ENCODE results near the gene CLP1. TPM values are rescaled to one million over a fixed set of nuclear protein-coding genes. Genes with fewer than 3 reads are reported as not detected.

The CLP1 gene
- total RNA-seq, 1 donor from 2014 or later, result 17.8 TPM

DNA sequence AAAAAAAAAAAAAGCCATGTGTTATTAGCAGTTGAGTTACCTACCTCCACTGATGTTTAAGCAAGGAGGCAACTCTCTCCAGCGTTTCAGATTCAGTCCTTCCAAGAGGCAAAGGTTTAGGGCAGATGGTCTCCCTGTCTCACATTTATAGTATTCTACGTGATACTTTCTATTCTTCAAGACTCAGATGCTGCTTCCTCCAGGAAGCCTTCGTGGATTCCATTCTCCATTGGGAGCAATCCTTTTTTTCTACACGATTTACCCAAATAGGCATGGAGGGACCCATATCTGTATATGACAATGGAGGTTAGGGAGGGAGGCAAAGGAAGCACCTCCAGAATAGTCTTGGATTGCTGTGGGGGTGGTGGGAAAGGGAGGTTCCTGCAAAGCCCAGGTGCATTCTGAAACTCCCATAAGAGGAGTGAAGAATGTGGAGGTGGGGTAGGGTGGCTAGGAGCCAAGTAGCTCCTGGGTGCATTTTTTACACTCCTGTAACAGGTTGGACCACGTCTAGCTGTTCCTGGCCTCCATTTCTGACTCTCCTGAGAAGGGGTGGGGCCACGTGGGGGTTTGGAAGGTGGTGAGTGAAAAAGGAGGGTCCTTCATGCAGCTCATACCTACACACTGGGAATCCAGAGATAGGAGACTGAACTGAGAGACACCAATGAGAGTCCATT is 24.0 kb upstream of the CLP1 start:
- no peak overlapping the region for H3K4me3 Mint-ChIP-seq
- H3K36me3 Mint-ChIP-seq (ENCODE audit: low read depth), result no peaks in the 10 kb centered on the region
- no peak for DNase-seq (ENCODE audit: low spot score)
- H3K9me3 Mint-ChIP-seq, result no peaks in the 10 kb centered on the region
- H3K27ac Mint-ChIP-seq, result no peak overlapping the region
- peaks cover 30% of the 10 kb centered on the region for H3K27me3 Mint-ChIP-seq (ENCODE audit: insufficient read depth)
- intact Hi-C loops (cut with micrococcal nuclease), result no loop called here
- peaks cover 6% of the 10 kb centered on the region for H3K4me1 Mint-ChIP-seq (ENCODE audit: low read depth)

GRCh38 chr11:57634311-57634710 is 23.3 kb upstream of the CLP1 start:
- Mint-ChIP-seq H3K9me3 (no peaks in the 10 kb centered on the region), H3K4me3 (no peak overlapping the region), H3K4me1 (ENCODE audit: low read depth) (peaks cover 13% of the 10 kb centered on the region), H3K27ac (no peak overlapping the region), H3K27me3 (ENCODE audit: insufficient read depth) (peaks cover 32% of the 10 kb centered on the region), H3K36me3 (ENCODE audit: low read depth) (no peaks in the 10 kb centered on the region)
- no peak for DNase-seq (ENCODE audit: low spot score)
- intact Hi-C loops (cut with micrococcal nuclease), result no loop called here

DNA sequence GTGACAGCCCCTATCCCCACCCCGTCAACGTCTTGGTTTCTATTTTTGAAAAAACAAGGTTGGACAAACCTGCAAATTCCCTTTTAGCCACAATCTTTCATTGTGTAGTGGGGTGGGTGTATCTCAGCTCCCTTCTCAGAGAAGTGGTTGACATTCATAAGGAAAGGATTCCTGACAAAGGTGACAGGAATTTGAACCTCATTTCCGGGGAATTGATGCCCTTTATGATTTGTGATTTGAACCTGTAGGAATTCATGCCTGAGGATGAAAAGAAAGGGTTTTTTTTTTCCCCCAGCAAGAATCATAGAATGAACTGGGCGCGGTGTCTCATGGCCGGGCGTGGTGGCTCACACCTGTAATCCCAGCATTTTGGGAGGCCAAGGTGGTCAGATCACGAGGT is 22.3 kb upstream of the CLP1 start:
- intact Hi-C loops (cut with micrococcal nuclease), result no loop called here
- peaks cover 32% of the 10 kb centered on the region for H3K27me3 Mint-ChIP-seq (ENCODE audit: insufficient read depth)
- no peak overlapping the region for H3K4me3 Mint-ChIP-seq

DNA sequence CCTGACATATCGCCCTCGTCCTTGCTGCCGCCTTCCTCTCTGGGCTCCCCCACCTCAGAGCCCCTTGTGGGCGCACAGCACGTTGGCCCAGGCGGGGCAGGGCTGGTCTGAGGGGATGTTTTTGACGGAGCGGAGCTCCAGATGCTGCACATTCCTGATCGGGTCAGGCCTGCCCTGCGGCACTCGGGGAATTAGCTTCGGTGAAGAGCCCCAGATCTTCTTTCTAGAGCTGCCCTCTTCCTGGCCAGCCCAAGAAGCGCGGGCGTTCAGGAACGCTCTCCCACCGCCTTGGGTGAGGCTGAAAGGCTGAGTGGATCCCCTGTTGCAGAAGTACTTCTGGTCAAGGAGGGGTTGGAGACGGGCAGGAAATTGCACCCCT is 19.9 kb upstream of the CLP1 start:
- peaks cover 24% of the 10 kb centered on the region for H3K27me3 Mint-ChIP-seq (ENCODE audit: insufficient read depth)
- DNase-seq (ENCODE audit: low spot score), result no peak
- H3K27ac Mint-ChIP-seq, result no peak overlapping the region
- H3K4me1 Mint-ChIP-seq (ENCODE audit: low read depth), result peaks cover 22% of the 10 kb centered on the region
- H3K9me3 Mint-ChIP-seq, result no peaks in the 10 kb centered on the region
- peak overlapping the region; percentile 91 for H3K4me3 Mint-ChIP-seq
- intact Hi-C loops (cut with micrococcal nuclease), result no loop called here
- H3K36me3 Mint-ChIP-seq (ENCODE audit: low read depth), result no peaks in the 10 kb centered on the region

More for the DNA sequence above, 22.3 kb upstream of the CLP1 start:
- Mint-ChIP-seq H3K4me1 (ENCODE audit: low read depth) (peaks cover 13% of the 10 kb centered on the region), H3K27ac (no peak overlapping the region), H3K9me3 (no peaks in the 10 kb centered on the region), H3K36me3 (ENCODE audit: low read depth) (no peaks in the 10 kb centered on the region)
- DNase-seq (ENCODE audit: low spot score), result no peak

- H3K4me1 Mint-ChIP-seq (ENCODE audit: low read depth), result peaks cover 22% of the 10 kb centered on the region
- DNase-seq (ENCODE audit: low spot score), result no peak
- no peaks in the 10 kb centered on the region for H3K9me3 Mint-ChIP-seq
- intact Hi-C loops (cut with micrococcal nuclease), result no loop called here
- H3K36me3 Mint-ChIP-seq (ENCODE audit: low read depth), result no peaks in the 10 kb centered on the region
- peak overlapping the region; percentile 91 for H3K4me3 Mint-ChIP-seq
- H3K27ac Mint-ChIP-seq, result peak overlapping the region; percentile 74
- H3K27me3 Mint-ChIP-seq (ENCODE audit: insufficient read depth), result peaks cover 23% of the 10 kb centered on the region
These were observed 19.4 kb upstream of the CLP1 start for GRCh38 chr11:57638005-57638781.

DNA sequence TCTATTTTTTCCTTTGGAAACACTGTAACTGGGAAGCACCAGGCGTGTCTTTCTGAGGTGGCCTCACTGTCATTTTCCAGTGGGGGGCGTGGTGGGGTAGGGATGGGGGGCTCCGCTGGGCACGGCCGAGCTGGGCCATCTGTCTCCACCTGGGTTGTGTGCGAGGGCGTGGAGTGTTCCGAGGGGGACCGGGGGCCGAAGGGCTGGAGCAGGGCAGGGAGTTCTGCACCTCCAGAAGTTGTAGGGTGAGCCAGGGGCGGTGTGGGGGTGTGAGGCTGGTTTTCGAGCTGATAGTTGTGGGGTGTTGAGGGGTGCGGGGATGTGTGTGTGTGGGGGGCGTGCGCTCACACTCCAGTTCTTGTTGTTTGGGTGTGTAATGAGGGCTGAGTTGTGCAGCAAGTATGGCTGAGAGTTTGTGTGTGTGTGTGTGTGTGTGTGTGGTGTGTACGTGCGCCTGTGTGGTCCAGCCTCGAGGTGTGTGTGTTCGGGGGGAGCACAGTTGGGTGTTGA is 18.7 kb upstream of the CLP1 start:
- intact Hi-C loops (cut with micrococcal nuclease), result no loop called here
- H3K4me3 Mint-ChIP-seq, result peak overlapping the region; percentile 91

DNA sequence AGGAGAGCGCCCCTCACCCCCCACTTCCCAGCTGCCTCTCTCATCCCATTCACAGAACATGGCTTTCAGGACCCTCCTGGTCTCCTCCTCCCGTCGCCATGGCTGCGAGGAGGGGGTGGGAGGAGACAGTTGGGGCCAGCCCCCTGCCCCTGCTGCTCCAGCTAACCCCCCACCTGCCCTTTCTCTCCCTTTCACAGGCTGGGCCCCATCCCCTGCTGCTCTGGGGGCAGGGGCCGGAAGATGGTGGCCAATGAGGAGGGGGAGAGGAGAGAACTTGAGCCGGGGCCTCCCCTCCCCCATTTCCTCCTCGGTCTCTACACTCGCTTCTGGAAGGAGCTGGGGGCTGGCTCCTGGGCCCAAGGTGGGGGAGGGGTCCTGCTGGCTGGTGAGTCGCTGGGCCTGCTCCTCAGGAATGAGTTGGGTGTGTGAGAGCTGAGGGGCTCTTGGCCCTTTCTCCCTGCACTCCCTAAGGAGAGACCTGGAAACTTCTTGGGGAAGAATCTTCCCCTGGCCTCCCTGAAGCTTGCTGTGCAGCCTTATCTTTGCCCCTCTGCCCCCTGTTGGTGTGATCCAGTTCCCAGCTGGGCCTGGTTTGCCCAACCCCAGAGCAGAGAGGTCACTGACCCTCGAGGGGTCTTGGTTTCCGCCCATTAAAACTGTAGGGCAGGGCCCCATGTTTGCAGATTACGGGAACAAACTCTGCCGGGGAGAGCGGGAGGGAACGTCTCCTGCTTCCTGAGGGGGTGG is 18.1 kb upstream of the CLP1 start:
- H3K9me3 Mint-ChIP-seq, result no peaks in the 10 kb centered on the region
- H3K4me3 Mint-ChIP-seq, result peak overlapping the region; percentile 91
- peaks cover 22% of the 10 kb centered on the region for H3K4me1 Mint-ChIP-seq (ENCODE audit: low read depth)
- H3K27me3 Mint-ChIP-seq (ENCODE audit: insufficient read depth), result peaks cover 18% of the 10 kb centered on the region
- intact Hi-C loops (cut with micrococcal nuclease), result loop anchor here (5.0 kb wide), 1 partner anchor 1913 kb away; no protein-coding TSS in a partner anchor
- DNase-seq (ENCODE audit: low spot score), result no peak
- H3K36me3 Mint-ChIP-seq (ENCODE audit: low read depth), result no peaks in the 10 kb centered on the region
- H3K27ac Mint-ChIP-seq, result no peak overlapping the region

More for the DNA sequence above, 18.7 kb upstream of the CLP1 start:
- Mint-ChIP-seq H3K27me3 (ENCODE audit: insufficient read depth) (peaks cover 22% of the 10 kb centered on the region), H3K36me3 (ENCODE audit: low read depth) (no peaks in the 10 kb centered on the region), H3K27ac (peak overlapping the region; percentile 69), H3K4me1 (ENCODE audit: low read depth) (peaks cover 22% of the 10 kb centered on the region), H3K9me3 (no peaks in the 10 kb centered on the region)
- DNase-seq (ENCODE audit: low spot score), result no peak

GRCh38 chr11:57640068-57640800 is 17.3 kb upstream of the CLP1 start:
- H3K9me3 Mint-ChIP-seq, result no peaks in the 10 kb centered on the region
- H3K27ac Mint-ChIP-seq, result no peak overlapping the region
- DNase-seq (ENCODE audit: low spot score), result no peak
- H3K4me1 Mint-ChIP-seq (ENCODE audit: low read depth), result peaks cover 22% of the 10 kb centered on the region
- H3K36me3 Mint-ChIP-seq (ENCODE audit: low read depth), result no peaks in the 10 kb centered on the region
- intact Hi-C loops (cut with micrococcal nuclease), result loop anchor here (5.0 kb wide), 1 partner anchor 1912 kb away; no protein-coding TSS in a partner anchor
- peaks cover 20% of the 10 kb centered on the region for H3K27me3 Mint-ChIP-seq (ENCODE audit: insufficient read depth)
- peak overlapping the region; percentile 91 for H3K4me3 Mint-ChIP-seq

- H3K4me1 Mint-ChIP-seq (ENCODE audit: low read depth), result peaks cover 26% of the 10 kb centered on the region
- H3K27me3 Mint-ChIP-seq (ENCODE audit: insufficient read depth), result peaks cover 26% of the 10 kb centered on the region
- intact Hi-C loops (cut with micrococcal nuclease), result loop anchor here (1.0 to 5.0 kb wide), 4 partner anchors 73 to 1911 kb away; no protein-coding TSS in a partner anchor
- no peaks in the 10 kb centered on the region for H3K36me3 Mint-ChIP-seq (ENCODE audit: low read depth)
- peak overlapping the region; percentile 36 for H3K27ac Mint-ChIP-seq
- H3K9me3 Mint-ChIP-seq, result no peaks in the 10 kb centered on the region
- DNase-seq (ENCODE audit: low spot score), result no peak
- H3K4me3 Mint-ChIP-seq, result no peak overlapping the region
These were observed 16.4 kb upstream of the CLP1 start for GRCh38 chr11:57641011-57641807.

GRCh38 chr11:57643802-57644201 is 13.8 kb upstream of the CLP1 start:
- intact Hi-C loops (cut with micrococcal nuclease), result loop anchor here (1.0 to 5.0 kb wide), 2 partner anchors 151 to 1908 kb away; no protein-coding TSS in a partner anchor
- Mint-ChIP-seq H3K9me3 (no peaks in the 10 kb centered on the region), H3K36me3 (ENCODE audit: low read depth) (peaks cover 4% of the 10 kb centered on the region), H3K4me1 (ENCODE audit: low read depth) (peaks cover 40% of the 10 kb centered on the region), H3K27ac (no peak overlapping the region), H3K27me3 (ENCODE audit: insufficient read depth) (peaks cover 41% of the 10 kb centered on the region), H3K4me3 (no peak overlapping the region)
- no peak for DNase-seq (ENCODE audit: low spot score)

- intact Hi-C loops (cut with micrococcal nuclease), result loop anchor here (1.0 to 5.0 kb wide), 3 partner anchors 152 to 1907 kb away; no protein-coding TSS in a partner anchor
- H3K9me3 Mint-ChIP-seq, result no peaks in the 10 kb centered on the region
- peak; percentile 77 for DNase-seq (ENCODE audit: low spot score)
- peaks cover 39% of the 10 kb centered on the region for H3K27me3 Mint-ChIP-seq (ENCODE audit: insufficient read depth)
- peaks cover 48% of the 10 kb centered on the region for H3K4me1 Mint-ChIP-seq (ENCODE audit: low read depth)
- no peak overlapping the region for H3K4me3 Mint-ChIP-seq
- peaks cover 4% of the 10 kb centered on the region for H3K36me3 Mint-ChIP-seq (ENCODE audit: low read depth)
- H3K27ac Mint-ChIP-seq, result no peak overlapping the region
These were observed 12.5 kb upstream of the CLP1 start for GRCh38 chr11:57644748-57645688.
